Cortex of kidney (tissue), 1 donor: ENCODE results near the gene LRRC4B.

Experiments used
- DNase-seq: peaks from one replicate; lab custom pipeline; 2025; lab: John Stamatoyannopoulos, UW

LRRC4B gene

DNA sequence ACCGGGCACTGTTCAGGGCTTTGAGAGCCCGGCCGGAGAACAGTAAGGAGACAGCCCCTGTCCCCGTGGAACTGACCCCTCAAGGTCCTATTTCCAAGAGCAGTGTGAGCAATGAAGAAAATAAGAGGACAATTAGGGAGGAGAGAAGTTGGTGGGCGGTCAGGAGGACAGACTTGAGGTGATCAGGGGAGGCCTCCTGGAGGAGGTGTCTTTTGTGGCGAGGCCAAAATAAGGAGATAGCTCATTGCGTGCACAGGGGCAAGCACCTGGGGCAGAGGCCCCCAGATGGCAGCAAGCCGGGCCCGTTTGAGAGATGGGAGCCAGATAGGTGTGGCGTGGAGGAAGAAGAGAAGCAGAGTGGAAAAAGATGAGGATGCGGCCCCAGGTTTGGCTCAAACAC lies 2.8 kb upstream of the LRRC4B start:
- no peak for DNase-seq

GRCh38 chr19:50569938-50570540 lies 1.8 kb upstream of the LRRC4B start:
- DNase-seq: no peak

GRCh38 chr19:50568728-50569698 lies 778 bp upstream of the LRRC4B start:
- DNase-seq: no peak

GRCh38 chr19:50567052-50567841 lies 988 bp downstream of the LRRC4B start:
- DNase-seq: no peak

DNA sequence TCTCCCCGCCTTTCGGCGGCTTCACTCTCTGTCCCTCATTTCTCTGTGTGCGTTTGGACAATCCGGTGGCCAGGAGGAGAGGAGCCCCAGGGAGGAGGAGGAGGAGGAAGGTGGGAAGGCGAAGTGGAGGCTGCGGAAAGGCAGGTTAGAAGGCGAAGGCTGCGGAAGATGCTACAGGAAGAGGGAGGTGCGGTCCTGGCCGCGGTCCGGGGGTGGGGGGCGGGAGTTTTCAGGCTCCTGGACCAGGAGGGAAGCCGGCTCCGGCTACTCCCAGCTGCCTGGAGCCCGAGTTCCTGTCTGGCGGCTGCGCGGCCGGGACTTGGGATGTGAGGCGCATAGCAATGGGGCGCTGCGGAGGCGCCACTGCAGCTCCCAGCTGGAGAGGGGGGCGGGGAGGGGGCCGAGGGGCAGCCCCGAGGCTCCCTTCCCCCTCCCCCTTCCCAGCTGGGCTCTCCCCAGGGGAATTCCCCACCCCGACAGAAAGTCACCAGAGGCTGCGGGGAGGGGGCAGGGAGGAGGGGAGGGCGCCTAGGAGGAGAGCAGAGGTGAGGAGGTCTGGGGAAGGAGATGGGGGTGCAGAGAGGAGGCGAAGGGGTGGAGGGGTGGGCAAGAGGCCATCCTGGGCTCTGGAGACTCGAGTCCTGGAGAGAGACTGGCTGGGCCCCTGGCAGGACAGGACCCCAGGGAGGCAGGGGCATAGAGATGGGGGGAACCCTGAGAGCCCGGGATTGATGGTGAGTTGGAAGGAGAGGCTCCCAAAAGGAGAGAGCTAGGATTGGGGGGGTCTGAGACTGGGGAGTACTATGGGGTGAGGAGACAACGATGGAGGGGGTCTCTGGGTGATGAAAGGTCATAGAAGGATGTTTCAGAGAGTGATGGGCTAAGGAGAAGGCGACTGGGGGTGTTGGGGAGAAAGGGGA lies 2.0 kb downstream of the LRRC4B start:
- no peak for DNase-seq

GRCh38 chr19:50564229-50565105 lies 3.8 kb downstream of the LRRC4B start:
- no peak for DNase-seq

DNA sequence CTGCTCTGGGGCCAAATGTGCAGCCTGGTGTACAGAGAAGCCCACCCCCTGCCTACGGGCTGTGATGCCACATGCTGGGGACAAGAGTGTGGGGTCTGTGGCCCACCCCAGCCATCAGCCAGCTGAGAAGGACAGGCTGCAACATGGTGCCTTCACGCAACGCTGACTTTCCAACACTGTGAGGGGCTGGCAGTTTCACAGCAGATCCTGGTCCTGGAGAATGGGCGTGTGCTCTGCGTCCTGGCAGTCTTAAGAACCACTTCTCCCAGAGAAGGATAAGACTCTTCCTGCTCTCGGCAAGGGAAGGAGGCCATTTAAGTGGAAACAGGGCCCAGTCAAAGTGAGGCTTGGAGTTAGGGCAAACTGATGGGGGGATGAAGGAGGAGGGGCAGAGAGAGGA lies 4.6 kb downstream of the LRRC4B start:
- no peak for DNase-seq

GRCh38 chr19:50562996-50563395 lies 5.2 kb downstream of the LRRC4B start:
- no peak for DNase-seq

DNA sequence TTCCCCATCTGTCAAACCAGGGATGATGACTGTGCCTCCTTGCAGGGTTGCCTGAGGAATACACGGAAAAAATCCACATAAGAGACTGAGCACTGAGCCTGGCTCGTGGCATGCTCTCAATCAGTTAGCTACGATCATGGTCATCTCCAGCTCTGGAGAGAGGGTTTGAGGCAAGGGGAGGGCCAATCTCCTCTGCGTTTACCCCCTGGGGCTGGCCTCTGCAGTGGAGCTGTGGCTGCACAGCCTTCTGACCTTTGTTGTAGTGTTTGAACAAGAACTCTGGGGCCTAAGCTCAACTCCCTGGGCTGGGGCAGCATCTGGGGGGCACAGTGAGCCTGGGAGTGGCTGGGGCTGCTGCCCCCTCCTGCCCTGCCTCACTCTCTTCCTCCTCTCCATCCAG lies 5.9 kb downstream of the LRRC4B start:
- DNase-seq: no peak

- DNase-seq: no peak
These were observed 8.6 kb downstream of the LRRC4B start for GRCh38 chr19:50559636-50560035.

DNA sequence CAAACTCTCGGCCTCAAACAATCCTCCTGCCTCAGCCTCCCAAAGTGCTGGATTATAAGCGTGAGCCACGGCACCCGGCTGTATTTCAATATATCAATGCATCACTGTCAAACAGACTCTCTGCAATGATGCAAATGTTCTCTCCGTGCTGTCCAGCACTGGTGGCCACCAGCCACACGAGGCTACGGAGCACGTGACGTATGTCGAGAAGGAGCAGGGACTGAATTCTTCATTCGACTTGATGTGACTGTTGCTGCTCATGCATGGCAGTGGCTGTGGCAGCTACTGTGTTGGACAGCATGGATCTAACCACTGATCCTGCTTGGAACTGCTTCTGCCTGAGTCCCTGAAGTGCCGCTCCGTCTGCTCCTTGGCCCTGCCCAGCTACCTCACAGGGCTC lies 9.8 kb downstream of the LRRC4B start:
- no peak for DNase-seq

- DNase-seq: no peak
These were observed 10.2 kb downstream of the LRRC4B start for GRCh38 chr19:50558039-50558438.

GRCh38 chr19:50557009-50557613 lies 11.1 kb downstream of the LRRC4B start:
- no peak for DNase-seq

DNA sequence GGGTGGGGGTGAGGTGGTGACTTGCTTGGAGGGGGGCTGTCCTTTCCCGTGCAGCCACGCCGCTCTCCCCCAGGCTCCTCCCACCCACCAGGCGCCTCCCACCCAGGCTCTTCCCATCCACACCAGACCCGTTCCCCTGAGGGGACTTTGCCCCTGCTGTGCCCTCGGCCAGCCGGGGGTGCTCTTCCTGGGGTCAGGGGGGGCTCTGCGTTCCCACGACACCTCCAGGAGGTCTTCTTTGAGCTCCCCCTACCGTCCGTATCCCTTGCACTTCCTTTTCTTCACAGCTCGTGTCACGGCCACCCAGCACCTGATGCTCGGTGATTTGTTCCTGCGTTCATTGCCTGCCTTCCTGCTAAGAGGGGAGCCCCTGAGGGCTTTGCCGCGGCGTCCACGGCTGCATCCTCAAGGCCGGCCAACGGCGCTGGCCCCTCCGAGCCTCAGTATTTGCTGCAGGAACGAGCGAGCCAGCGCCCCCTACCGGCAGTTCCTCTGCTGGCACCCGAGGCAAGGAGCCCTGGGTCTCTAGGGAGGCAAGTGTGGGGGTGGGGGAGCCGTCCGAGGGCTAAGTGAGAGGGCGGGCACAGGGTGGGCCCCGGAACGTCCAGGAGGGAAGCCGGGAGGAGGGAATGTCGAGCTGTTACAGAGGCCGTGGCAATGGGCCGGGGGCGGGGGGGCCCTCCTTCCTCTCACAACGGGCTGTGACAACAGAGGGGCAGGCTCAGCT lies 11.8 kb downstream of the LRRC4B start:
- DNase-seq: no peak

DNA sequence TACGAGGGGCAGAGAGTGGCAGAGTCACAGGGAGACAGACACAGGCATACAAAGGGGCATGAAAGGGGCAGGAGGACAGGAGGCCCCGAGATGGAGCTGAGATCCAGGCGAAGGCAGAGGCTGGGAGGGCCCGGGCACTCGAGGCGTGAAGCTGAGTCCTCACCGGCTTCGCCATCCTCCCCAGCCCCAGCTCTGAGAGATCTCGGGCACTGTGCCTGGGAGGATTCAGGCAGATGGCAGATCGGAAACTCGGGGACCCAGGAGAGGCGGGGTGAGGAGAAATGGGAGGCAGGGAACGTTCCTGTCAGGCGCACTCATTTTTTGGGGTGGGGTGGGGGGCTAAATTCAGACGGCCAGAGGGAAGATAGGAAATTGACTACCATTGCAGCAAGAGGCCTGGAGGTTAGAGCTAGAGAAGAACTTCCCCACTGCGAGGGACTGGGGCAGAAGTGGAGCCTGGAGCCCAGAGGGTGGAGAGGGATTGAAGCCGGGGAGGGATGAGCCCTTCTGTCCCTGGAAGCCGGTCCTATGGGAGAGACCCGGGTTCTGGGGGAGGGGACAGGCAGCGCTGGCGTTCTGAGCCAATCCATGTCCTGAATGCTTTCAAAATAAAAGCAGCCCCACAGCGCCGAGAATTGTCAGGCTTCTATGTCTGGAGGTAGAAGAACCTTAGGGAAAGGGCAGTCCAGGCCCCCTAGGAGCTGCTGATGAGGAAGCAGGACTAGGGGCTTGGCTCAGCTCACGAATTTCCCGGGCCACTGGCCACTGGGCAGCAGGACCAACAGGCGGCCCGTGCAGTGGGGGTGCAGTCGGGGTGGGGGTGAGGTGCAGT lies 12.6 kb downstream of the LRRC4B start:
- DNase-seq: no peak

DNA sequence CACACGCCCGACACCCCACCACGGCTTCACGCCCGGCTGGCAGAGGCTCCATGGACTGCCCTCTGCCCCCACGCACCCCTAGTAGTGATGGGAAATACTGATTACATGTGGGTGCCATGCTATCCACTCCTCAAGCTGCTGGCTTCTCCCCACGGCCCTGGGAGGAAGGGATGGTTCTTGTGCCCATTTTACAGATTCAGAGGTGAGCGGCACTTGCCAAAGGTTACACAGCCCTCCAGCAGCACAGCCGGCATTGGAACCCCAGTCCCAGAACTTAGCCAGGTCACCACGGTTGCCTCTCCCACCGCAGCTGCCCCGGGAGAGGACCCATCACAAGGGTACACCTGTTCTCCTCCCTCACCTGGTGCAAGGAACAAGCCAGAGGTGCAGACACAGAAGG lies 13.2 kb downstream of the LRRC4B start:
- DNase-seq: no peak

GRCh38 chr19:50554212-50554611 lies 14.0 kb downstream of the LRRC4B start:
- DNase-seq: no peak

- no peak for DNase-seq
These were observed 15.0 kb downstream of the LRRC4B start for GRCh38 chr19:50553134-50553703.
